SK-N-DZ (cell line): ENCODE results near the gene NEK10.

ENCODE experiments used
- DNase-seq: peaks from one replicate; pipeline ENCODE4 v3.0.0-alpha.2; 2015; ENCODE audit warnings: low spot score

The NEK10 gene

DNA sequence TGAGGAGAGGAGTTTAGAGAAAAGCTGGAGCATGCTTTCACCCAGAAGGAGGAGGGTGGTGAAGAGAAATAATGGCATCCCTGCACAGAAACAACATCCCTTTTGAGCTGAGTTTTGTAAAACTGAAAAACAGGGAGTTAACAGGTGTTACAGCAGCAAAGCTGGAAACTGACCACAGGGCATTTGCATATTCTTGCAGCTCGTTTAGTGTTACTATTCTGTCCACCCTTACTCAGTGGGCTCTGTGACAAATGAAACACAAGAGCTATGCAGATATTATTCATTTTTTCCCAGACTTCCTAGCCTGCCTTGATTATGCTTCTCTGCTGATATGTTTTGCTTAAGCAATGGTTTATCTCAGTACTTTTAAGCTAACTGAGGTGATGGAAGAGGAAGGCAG is 272.0 kb downstream of the NEK10 start:
- no peak for DNase-seq

DNA sequence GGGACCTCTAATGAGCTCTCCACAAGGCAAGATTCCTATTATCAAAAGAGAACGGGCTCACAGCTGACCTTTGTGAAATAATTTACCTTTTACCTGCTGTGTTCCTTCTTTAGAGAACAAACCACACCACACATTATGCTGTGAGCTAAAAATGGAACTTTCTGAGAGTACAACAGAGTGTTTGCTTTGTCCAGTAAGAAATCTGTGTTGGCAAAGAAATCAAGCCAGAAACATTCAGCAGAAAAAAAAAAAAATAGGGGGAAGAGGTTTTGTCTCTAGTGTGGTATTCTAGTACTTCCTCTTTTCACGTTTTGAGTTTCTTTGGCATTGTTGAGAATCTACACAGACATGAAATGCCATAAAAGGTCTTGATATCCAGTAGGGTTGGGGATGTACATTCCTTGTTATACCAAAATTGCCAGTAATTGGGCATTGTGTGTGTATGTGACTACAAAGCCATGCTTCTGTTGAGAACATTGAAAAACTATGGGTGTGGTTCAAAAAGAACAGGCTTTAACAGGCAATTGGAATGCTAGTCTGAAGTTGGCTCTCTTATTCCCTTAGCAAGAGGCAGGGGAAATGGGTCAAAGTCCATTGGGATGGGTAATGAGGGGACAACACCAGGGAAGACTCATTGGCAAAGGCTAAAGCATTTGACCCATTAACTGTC is 273.5 kb downstream of the NEK10 start:
- DNase-seq, result no peak

DNA sequence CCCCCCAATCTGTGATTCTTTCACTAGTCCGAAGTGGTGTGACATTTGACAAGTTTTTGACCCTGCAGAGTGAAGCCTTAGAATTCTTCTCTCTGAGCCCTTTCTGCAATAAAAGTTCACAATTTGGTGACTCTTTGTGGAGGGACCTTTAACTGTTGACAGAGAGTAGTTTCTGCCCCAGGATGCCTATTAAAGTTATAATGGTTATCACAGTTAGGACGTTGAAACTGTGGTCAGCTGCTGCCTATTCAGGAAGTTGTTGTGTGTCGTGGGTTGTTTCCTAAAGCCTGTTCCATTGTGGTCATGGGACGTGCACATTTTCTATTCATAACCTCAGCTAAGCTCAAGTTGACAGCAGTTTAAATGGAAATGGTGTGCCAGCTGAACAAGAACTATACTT is 274.5 kb downstream of the NEK10 start:
- DNase-seq, result no peak

DNA sequence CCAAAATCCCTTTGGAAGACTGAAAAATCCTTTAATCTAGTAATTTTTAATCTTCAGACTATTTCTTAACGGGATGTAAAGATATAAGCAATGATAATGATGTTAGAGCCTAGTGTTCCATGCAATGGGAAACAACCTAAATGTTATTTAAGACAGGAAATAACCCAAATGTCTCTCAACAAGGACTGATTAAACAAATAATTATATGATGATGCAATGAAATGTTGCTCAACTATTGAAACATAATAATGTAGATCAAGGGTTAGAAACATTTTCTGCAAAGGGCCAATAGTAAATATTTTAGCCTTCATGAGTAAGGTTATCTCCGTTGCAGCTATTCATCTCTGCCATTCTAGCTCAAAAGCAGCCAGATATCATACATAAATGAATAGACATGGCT is 275.4 kb downstream of the NEK10 start:
- no peak for DNase-seq

DNA sequence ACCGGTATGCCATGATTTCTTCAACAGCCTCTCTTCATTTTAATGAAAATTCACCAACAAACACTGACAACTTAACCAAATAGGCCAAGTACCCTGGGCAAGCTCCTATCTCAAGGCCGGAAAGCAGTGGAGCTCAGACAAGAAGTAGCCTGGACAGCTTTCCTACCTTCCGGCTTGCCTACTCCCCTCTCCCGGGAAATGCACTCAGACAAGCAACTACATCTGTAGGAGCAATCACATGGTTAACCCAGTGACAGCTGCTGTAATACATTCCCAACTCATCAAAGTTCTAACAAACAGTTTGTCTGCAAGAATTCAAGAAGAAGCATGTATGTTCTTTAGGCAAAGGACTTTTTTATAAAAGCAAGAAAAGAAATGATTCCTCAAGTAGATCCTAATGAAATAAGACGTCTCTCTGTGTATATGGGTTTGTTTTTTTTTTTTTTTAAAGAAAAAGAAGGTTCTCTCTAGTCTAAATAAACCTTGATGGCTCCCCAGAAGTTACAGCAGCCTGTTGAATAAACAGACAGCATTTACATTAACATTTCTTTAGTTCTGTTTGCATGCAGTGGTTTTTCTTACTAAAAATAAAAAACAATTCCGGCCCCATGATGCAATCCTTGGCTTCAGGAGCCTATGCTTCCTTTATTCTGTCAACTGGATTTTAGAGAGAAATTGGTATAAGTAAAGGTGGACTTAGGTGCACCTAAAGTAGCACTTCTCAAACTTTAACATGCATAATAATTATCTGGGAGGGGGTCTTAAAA is 278.7 kb downstream of the NEK10 start:
- DNase-seq, result no peak

DNA sequence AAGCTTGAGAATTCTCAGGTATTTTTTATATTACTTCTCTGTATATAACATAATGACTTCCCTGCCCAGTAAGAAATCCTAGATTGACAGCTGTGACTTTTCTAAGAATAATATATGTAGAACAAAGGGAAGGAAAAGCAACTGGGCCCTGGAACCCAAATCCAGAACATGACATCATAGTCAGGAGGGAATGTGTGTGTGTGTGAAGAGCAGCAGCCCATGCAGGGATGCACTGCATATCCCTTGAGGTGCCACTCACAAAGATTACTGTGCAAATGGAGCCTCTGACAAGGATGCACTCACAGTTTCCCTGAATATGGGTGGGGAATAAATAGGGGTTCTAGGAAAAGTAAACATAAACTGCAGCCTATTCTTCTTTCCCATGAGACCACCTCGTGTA is 279.5 kb downstream of the NEK10 start:
- DNase-seq, result no peak

DNA sequence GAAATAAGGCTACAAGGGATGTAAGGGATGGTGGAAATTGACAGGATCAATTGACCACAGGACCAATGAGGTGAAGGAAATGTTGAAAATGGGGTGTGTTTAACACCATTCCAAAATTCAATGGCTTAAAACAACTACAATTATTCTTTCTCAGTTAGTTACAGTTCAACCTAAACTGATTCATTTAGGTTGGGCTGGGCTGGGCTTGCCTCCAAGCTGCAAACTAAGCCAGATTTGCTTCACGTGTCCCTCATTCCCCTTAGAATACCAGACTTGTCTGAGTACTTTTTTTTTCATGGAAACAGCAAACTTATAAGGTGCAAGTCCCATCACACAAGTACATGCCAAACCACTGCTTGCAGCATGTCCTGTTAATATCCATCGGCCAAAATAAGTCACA is 280.1 kb downstream of the NEK10 start:
- DNase-seq, result no peak

DNA sequence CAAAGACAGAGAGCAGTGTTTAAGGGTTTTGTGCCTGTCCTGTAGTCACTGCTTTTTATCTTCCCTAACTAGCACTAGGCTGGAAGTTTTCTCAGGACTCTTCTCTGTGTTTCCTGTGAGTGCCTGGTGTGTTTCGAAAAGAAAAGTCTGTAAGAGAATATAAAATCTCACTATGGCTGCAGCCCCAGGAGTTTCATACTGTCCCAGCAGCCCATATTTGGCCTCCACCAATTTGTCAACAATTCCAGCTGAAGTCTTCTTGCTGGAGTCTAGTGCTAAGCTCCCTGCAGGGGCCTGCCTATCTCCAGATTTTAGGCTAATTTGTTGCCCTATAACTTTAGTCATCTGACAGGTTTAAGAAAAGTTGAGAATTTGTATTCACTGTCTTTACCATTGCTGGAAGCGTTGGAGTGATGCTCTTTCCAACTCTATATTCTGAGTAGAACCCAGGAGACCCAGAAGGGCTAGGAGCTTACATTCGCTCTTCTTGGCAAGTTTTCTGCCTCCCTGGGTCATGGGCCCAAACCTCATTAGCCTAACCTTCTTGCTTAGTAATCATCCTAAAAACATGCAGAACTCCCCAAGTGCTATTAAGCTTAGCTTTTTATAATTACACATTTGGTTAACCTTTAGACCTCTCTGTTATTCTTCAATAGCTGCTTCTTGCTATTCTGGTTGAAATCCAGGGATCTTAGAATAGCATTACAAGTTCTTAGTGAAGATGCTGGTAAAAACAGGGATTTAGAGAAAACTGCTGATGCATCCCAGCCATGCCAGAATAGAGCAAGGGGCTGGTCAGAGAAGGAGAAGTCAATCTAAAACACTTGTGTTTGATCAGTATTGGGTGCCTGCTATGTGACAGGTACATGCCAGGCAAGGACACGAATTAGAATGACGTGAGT is 283.1 kb downstream of the NEK10 start:
- no peak for DNase-seq

DNA sequence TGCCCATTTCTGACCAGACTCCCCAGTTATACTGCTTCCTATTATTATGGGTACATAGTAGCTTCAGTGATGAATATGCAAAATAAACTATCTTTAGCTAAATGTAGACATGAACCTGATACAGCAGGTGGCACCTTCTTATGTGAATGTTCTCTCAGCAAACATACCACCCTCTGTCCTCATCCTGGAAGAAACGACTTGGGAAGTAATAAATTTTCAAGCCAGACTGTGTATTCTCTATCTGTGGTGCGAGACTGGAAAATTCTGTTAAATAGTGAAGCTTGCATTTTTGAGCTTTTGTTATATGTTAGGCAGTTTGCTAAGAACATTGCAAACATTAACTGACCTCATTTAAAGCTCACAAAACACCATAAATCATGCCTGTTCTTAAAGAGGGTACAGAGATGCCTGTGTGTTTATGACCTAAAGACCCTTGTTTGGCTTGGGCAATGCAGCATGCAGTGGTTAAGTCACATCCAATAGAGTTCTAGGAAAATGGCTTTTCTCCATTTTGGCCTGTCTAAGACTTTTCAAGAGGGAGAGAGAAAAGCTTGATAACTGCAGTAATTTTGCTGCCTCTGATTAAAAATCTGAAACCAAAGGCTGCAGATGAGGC is 287.1 kb downstream of the NEK10 start:
- no peak for DNase-seq

DNA sequence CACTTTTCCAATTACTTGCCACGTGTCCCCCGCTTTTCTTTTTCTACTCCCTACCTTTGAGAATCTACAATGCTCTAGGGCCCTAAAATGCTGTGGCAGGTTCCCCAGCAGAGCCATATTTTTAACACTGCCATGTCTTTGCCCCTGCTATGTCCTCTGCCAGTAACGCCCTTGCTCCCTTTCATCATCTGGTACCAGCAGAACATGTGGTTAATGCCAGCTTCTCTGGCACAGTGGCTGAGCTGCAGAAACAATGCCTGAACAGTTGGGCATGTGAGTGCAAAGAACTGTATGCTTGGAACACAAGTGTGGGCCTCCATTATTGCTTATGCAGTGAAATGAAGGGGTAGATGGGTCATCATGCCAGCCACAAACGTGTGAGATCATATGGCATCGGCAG is 287.6 kb downstream of the NEK10 start:
- DNase-seq, result no peak

DNA sequence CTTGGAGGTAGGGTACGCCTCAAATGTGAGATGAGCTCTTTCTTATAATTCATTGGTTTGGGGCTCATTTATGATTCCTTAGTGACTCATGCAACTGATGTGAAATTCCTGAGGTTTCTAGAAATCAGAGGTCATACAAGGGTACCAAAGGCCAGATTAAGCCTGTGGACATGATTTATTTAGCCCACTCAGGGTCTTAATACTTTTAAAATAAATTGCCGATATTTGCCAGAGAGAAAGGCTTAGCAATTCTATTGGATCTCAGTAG is 289.0 kb downstream of the NEK10 start:
- DNase-seq, result no peak

DNA sequence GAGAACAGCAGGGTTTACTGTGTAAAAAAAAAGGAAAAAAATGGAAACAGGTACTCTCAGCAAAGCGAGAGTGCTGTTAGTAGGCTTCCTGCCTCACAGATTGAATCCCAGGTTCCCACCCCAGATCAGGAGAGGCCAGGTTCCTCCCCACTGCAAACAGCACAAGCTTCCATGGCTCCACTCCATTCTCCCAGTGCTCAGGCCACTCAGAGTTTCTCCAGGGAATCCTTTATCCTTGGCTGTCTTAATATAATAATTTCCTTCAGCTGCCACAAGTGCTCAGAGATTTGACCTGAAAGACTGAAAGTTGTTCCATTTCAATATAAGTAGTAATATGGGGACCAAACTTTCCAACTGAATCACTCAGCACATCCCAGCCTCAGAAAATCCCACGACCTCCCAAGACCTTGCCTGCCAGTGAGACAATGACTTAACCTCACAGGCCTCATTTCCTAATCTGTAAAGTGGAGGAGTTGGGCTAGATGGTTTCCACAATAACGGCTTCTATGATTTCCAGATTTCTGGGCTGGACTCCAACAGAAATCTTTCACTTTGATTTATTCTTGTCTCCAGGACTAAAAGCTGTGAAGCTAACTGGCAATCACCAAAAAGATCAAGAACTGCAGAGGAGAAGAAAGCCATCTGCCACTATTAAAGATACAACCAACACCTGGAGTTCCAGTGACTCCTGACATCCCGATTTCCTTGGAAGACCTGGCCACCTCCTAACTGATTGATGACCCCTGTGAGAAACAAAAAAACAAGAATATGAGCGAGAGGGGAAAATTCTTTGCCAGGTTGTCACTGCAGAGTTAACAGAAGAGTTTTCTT is 289.5 kb downstream of the NEK10 start:
- DNase-seq, result peak; percentile 12

DNA sequence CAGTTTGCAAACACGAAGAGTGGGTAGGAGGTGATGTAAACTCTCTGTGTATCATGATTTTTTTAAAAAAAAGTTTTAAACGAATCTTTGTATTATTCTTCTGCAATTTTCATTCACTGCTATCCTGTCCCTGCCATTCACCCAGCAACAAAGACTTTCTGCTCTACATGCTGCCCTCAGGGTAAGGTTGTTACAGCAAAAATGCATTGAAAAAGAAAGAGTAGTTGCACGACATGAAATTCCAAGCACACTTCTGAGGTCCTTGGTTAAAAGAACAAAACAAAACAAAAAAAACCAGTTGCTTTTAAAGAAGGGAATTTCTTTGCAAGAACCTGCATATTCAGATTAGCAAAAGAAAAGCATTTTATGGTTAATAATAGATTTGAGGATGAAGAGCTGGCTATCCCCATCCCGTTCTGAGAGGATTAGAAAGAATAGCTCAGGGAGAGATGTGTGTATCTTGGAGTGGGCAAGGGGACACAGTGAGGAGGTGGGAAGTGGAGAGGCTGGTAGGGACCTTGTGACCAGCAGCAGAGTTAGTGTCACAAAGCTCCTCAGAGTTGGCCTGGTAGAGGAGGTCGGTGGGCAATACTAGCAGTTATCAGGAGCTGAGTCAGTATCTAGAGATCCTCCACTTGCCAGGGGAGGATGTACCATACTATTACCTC is 290.8 kb downstream of the NEK10 start:
- DNase-seq, result no peak

DNA sequence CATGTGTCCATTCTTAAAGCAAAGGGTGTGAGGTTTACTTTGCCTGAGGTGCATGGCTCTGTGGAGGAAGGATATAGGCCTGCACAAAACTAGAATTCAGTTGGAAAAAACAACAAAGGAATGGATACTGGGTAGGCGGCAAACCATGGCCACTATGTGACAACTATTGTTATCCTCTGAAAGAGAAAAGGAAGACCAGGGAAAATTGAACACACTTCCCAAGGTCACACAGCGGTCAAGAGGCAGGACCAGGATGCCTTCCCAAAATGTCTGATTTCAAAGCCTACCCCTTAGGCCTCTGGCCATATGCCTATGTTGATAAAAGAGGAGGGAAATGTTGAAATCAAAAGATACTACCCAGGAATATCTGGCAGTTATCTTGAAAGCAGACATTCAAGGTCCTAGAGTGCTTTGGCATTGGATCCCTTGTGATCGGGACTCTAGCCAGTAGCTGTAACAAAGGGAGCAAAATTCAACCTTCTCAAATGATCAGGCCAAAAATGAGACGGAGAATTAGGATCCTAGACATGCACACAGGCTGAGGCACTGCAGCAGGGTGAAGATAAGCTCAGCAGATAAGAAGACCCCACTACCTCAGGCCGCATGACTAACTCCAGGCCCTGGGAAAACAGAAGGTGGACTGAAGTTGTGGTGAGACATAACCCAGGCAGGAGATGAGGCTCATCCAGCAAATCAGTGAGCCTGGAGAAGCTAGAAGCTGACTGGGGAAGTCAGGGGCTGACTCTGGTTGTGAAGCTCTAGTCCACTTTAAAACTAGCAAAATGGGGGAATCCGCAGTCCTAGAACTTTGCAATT is 292.2 kb downstream of the NEK10 start:
- DNase-seq, result no peak

DNA sequence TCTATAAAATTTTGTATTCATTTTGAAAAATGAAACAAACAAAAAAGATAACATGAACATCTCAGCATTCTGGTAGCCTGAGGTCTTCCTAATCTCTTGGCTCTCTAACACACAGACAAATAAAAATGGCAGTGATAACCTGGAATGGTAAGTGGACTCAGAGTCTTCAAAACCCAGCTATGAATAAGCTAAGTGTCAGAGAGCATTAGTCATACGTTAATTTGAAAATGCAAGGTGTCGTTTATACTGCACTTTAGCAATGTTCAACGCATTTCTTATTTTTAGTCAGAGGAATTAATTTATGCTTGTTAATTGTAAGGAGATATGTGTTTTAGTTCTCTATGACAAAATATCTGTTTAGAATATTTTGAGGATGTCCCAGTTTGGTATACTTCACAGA is 294.3 kb downstream of the NEK10 start:
- no peak for DNase-seq

DNA sequence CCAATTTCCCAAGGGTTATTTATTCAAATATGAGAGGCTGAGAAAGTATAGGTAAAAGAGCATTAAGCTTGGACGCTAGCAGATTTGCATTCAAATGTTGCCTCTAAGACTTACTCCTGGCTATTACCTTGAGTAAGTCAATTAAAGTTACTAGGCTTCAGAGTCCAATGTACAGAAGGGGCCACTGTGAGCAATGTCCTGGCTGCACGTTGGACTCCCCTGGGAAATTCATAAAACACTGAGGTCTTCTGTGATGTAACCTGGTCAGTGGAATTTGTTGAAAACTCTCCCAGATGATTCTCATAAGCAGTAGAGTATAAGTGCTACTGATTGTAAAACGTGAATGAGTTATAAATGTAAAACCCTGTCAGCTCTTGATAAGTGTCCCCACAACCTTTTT is 295.3 kb downstream of the NEK10 start:
- no peak for DNase-seq

DNA sequence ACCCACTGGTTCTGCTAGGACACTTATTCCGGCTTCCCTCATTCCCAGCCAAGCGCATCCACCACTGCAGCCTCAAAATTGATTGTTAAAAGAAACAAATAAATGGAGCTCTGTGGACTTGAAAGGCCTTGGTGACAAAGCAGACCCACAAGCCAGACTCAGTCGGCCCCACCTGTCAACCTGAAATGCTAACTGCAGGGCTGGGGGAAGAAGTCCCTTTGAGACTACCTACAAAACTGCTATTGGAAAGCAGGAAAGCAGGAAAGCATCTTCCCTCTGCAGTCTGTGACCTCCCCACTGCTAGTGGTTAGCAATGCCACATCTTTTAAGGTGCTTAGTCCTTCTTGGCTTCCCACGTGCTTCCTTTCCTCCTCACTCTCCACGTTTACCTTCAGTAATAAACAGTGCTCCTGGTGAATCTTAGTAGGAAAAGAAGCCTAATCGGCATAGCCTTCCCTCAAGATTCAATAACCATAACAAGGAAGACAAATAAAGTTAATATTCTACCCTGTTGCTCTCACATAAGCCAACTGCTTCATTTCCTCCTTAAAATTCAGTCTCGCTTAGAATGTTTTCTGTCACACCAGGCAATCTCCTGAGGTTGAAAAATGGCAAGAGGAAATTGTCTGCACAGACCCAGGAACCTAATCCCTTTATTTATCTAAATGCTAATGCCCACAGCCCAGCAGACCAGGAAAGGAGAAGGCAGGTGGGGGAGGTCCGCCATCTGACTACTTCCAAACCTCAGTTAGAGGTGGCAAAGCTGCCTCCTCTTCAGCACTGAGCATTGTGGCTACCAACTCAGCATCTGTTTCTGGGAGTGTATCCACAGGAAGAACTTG is 296.2 kb downstream of the NEK10 start:
- DNase-seq, result no peak

DNA sequence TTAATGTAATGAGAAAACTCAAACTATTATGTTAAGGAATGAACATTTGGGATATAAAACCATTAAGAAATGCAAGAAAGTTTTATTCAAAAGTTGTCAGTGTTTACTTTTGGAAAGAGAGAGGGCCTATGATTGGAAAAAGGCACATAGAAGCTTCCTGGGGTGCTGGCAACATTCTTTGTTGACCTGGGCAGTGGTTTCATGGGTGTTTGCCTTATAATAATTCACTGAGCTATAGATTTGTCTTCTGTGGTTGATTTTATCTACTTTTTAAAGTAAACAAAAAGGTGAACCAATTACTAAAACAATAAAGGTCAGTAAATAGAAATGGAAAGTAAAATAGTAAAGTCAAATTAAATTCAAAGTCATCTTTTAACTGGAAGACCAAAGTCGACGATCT is 308.8 kb downstream of the NEK10 start:
- DNase-seq, result no peak
